Measurements from ENCODE around the gene TMEM138. TPM values are rescaled to one million over a fixed set of nuclear protein-coding genes. Genes with fewer than 3 reads are reported as not detected.

Gene TMEM138
- total and polyA plus RNA-seq, 2 of the 13 experiments (the other 11 are each of a cell fraction or from before 2014, with no cell fraction given) = 43.5 to 61.0 TPM

GRCh38 chr11:61367406-61367805 is 5.2 kb downstream of the TMEM138 start:
- Histone ChIP-seq H3K27ac (ENCODE audit: extremely low read length, insufficient read depth, low read length) (no peak overlapping the region), H3K79me2 (ENCODE audit: insufficient read depth, low read length) (peaks cover 15% of the 10 kb centered on the region), H3K9me3 (ENCODE audit: low read length) (no peaks in the 10 kb centered on the region), H3K4me3 (replicated peaks in 1 of 3; ENCODE audit: insufficient read depth in 1 of 3, low read depth in 2 of 3, low read length in 3 of 3) (no peak overlapping the region), H3K36me3 (replicated peaks in 1 of 2; ENCODE audit: control insufficient read depth in 1 of 2, insufficient read depth in 2 of 2, low read length in 2 of 2) (peaks cover 9 to 44% of the 10 kb centered on the region in 2 experiments), H4K20me1 (ENCODE audit: insufficient read depth, low read length) (no peaks in the 10 kb centered on the region), H2AFZ (ENCODE audit: low read length) (no peak overlapping the region), H3K9ac (ENCODE audit: insufficient read depth, low read depth, low read length) (no peak overlapping the region), H3K4me2 (ENCODE audit: low read depth, low read length) (no peak overlapping the region), H3K27me3 (ENCODE audit: control insufficient read depth in 1 of 2, insufficient read depth in 2 of 2, low read length in 2 of 2) (no peaks in the 10 kb centered on the region; a peak in 1 of 5 replicates), H3K4me1 (ENCODE audit: insufficient read depth, low read length) (peaks cover 36% of the 10 kb centered on the region)
- ATAC-seq = no peak
- no peak for DNase-seq (ENCODE audit: low spot score)
- no peak for TF ChIP-seq ZNF138 (CRISPR knock-in tag; IDR thresholded peaks at IDR 0.05; ENCODE audit: low read depth)
- no peak for TF ChIP-seq MIER2 (CRISPR knock-in tag; IDR thresholded peaks at IDR 0.05)
- TF ChIP-seq HNRNPL (IDR thresholded peaks at IDR 0.05; ENCODE audit: low read depth, low read length) = no peak
- TF ChIP-seq MAFK (conservative IDR thresholded peaks at IDR 0.05 in 1 of 2, IDR thresholded peaks at IDR 0.05 in 1 of 2; ENCODE audit: low read length in 2 of 2) = peak; percentile 38 to 45; a peak in 3 of 4 replicates
- TF ChIP-seq MAFF (IDR thresholded peaks at IDR 0.05; ENCODE audit: low read depth, low read length) = peak; percentile 43
- in situ Hi-C loops (cut with HindIII; ENCODE audit: extremely low pct_ligation_motif_present, low pct_unique_long_range_greater_than_20kb) = no loop called here
- ChIA-PET POLR2A (no interaction called here), CTCF (ENCODE audit: low intra/inter-chr PET ratio, low total read pairs) (no interaction called here)
- TSS peak; percentile 6 for BruUV-seq (replicated peaks)
- FAIRE-seq = no peak
- 97% methylated on average over 6 of the region's 6 CpGs for whole genome bisulfite sequencing (ENCODE audit: low lambda C conversion rate)
- intact Hi-C loops (cut with micrococcal nuclease; ENCODE audit: unreplicated experiment) = no loop called here

- CTCF ChIA-PET (ENCODE audit: low intra/inter-chr PET ratio, low total read pairs) = no interaction called here
- POLR2A ChIA-PET = interaction anchor here (1.1 to 2.0 kb wide), 5 partner anchors 10 to 61 kb away, joined by 3 to 14 read pairs (median 7); partner anchors contain the start of genes CPSF7, SDHAF2, TKFC and TMEM216
- H3K36me3 ChIP-seq (replicated peaks in 1 of 2; ENCODE audit: control insufficient read depth in 1 of 2, insufficient read depth in 2 of 2, low read length in 2 of 2) = peaks cover 9 to 44% of the 10 kb centered on the region in 2 experiments
These were observed 6.5 kb downstream of the TMEM138 start for GRCh38 chr11:61368646-61369045.

More at GRCh38 chr11:61368646-61369045, 6.5 kb downstream of the TMEM138 start:
- Histone ChIP-seq H3K9ac (ENCODE audit: insufficient read depth, low read depth, low read length) (no peak overlapping the region), H3K9me3 (ENCODE audit: low read length) (peaks cover 3% of the 10 kb centered on the region; the same call in 1 of the 2 replicates), H3K27me3 (ENCODE audit: control insufficient read depth in 1 of 2, insufficient read depth in 2 of 2, low read length in 2 of 2) (no peaks in the 10 kb centered on the region), H3K4me1 (ENCODE audit: insufficient read depth, low read length) (peaks cover 27% of the 10 kb centered on the region), H3K27ac (ENCODE audit: extremely low read length, insufficient read depth, low read length) (peak overlapping the region; percentile 79), H3K4me2 (ENCODE audit: low read depth, low read length) (no peak overlapping the region), H4K20me1 (ENCODE audit: insufficient read depth, low read length) (no peaks in the 10 kb centered on the region), H3K79me2 (ENCODE audit: insufficient read depth, low read length) (peaks cover 4% of the 10 kb centered on the region), H3K4me3 (replicated peaks in 1 of 3; ENCODE audit: insufficient read depth in 1 of 3, low read depth in 2 of 3, low read length in 3 of 3) (no peak overlapping the region), H2AFZ (ENCODE audit: low read length) (no peak overlapping the region)
- intact Hi-C loops (cut with micrococcal nuclease; ENCODE audit: unreplicated experiment) = no loop called here
- TF ChIP-seq PAF1 (CRISPR knock-in tag; IDR thresholded peaks at IDR 0.05) (no peak), ZBTB21 (CRISPR knock-in tag; IDR thresholded peaks at IDR 0.05) (no peak), EHMT2 (IDR thresholded peaks at IDR 0.05; ENCODE audit: borderline replicate concordance, low read depth, low read length) (no peak), XRCC5 (optimal IDR thresholded peaks at IDR 0.05; ENCODE audit: low read length) (no peak)
- FAIRE-seq (no peak), ATAC-seq (no peak), DNase-seq (ENCODE audit: low spot score) (no peak)
- in situ Hi-C loops (cut with HindIII; ENCODE audit: extremely low pct_ligation_motif_present, low pct_unique_long_range_greater_than_20kb) = no loop called here
- BruUV-seq (replicated peaks) = no TSS peak
- WGBS (ENCODE audit: low lambda C conversion rate) = 89% methylated on average over 4 of the region's 7 CpGs
